ENCODE data around the gene SPDEF. TPM values are rescaled to one million over a fixed set of nuclear protein-coding genes. Genes with fewer than 3 reads are reported as not detected.
A peak's percentile ranks its signal among the peaks of the same experiment; 100 is the strongest.

Gene SPDEF
- not detected for polyA plus RNA-seq

- H3K9me3 Mint-ChIP-seq = no peaks in the 10 kb centered on the region
- H3K27ac Mint-ChIP-seq = peak within 1 kb of the TSS in 1 of 6 donors; percentile 61
- peak within 1 kb of the TSS in 1 of 5 donors; percentile 15 for H3K4me3 Mint-ChIP-seq
- peaks cover 4 to 5% of the 10 kb centered on the region in 2 donors for H3K4me1 Mint-ChIP-seq
- H3K36me3 Mint-ChIP-seq = no peaks in the 10 kb centered on the region
- DNase-seq = no peak
- H3K27me3 Mint-ChIP-seq (ENCODE audit: low read depth in 3 of 3) = peaks cover 3 to 12% (median 4%) of the 10 kb centered on the region in 3 donors
Measured at GRCh38 chr6:34556031-34556471, at the start of gene SPDEF. Gene SPDEF, minus strand, starts transcription at chr6:34556329. Its CDS starts 11,874 bp downstream, at chr6:34544455.

- Mint-ChIP-seq H3K4me3 (no peak overlapping the region), H3K36me3 (peaks cover 0 to 5% (median 3%) of the 10 kb centered on the region in 3 donors), H3K27ac (no peak overlapping the region)
Measured at GRCh38 chr6:34603707-34604106, 47.6 kb upstream of the SPDEF start.

GRCh38 chr6:34602318-34603111 lies 46.4 kb upstream of the SPDEF start:
- H3K9me3 Mint-ChIP-seq = no peaks in the 10 kb centered on the region
- peaks cover 36 to 71% of the 10 kb centered on the region in 2 donors for H3K4me1 Mint-ChIP-seq
- H3K27me3 Mint-ChIP-seq (ENCODE audit: low read depth in 3 of 3) = peaks cover 0 to 2% (median 0%) of the 10 kb centered on the region in 3 donors
- DNase-seq = no peak
- H3K4me3 Mint-ChIP-seq = no peak overlapping the region
- peaks cover 0 to 5% (median 3%) of the 10 kb centered on the region in 3 donors for H3K36me3 Mint-ChIP-seq
- H3K27ac Mint-ChIP-seq = no peak overlapping the region

More at GRCh38 chr6:34603707-34604106, 47.6 kb upstream of the SPDEF start:
- no peaks in the 10 kb centered on the region for H3K9me3 Mint-ChIP-seq
- no peak for DNase-seq
- peaks cover 0 to 2% (median 0%) of the 10 kb centered on the region in 3 donors for H3K27me3 Mint-ChIP-seq (ENCODE audit: low read depth in 3 of 3)
- peaks cover 24 to 65% of the 10 kb centered on the region in 2 donors for H3K4me1 Mint-ChIP-seq

- peak overlapping the region in 2 of 6 donors; percentile 25 to 43 for H3K27ac Mint-ChIP-seq
- H3K36me3 Mint-ChIP-seq = peaks cover 0 to 5% (median 3%) of the 10 kb centered on the region in 3 donors
- H3K4me3 Mint-ChIP-seq = no peak overlapping the region
- DNase-seq = no peak
- H3K27me3 Mint-ChIP-seq (ENCODE audit: low read depth in 3 of 3) = peaks cover 0 to 2% (median 0%) of the 10 kb centered on the region in 3 donors
- H3K4me1 Mint-ChIP-seq = peaks cover 44 to 72% of the 10 kb centered on the region in 2 donors
- H3K9me3 Mint-ChIP-seq = no peaks in the 10 kb centered on the region
Measured at GRCh38 chr6:34601706-34602105, 45.6 kb upstream of the SPDEF start.

- no peaks in the 10 kb centered on the region for H3K9me3 Mint-ChIP-seq
- H3K27me3 Mint-ChIP-seq (ENCODE audit: low read depth in 3 of 3) = peaks cover 0 to 2% (median 0%) of the 10 kb centered on the region in 3 donors
- H3K4me1 Mint-ChIP-seq = peaks cover 53 to 76% of the 10 kb centered on the region in 2 donors
- no peak overlapping the region for H3K4me3 Mint-ChIP-seq
- peak overlapping the region in 1 of 6 donors; percentile 29 for H3K27ac Mint-ChIP-seq
- H3K36me3 Mint-ChIP-seq = peaks cover 0 to 3% (median 0%) of the 10 kb centered on the region in 3 donors
- no peak for DNase-seq
Measured at GRCh38 chr6:34600796-34601195, 44.7 kb upstream of the SPDEF start.

GRCh38 chr6:34600101-34600500 lies 44.0 kb upstream of the SPDEF start:
- H3K4me1 Mint-ChIP-seq = peaks cover 57 to 83% of the 10 kb centered on the region in 2 donors
- no peaks in the 10 kb centered on the region for H3K27me3 Mint-ChIP-seq (ENCODE audit: low read depth in 3 of 3)
- H3K27ac Mint-ChIP-seq = peak overlapping the region in 5 of 6 donors; percentile 28 to 81 (median 68)
- H3K36me3 Mint-ChIP-seq = peaks cover 0 to 3% (median 0%) of the 10 kb centered on the region in 3 donors
- H3K9me3 Mint-ChIP-seq = no peaks in the 10 kb centered on the region
- no peak for DNase-seq
- no peak overlapping the region for H3K4me3 Mint-ChIP-seq

GRCh38 chr6:34598712-34599111 lies 42.6 kb upstream of the SPDEF start:
- DNase-seq = no peak
- Mint-ChIP-seq H3K27me3 (ENCODE audit: low read depth in 3 of 3) (no peaks in the 10 kb centered on the region), H3K36me3 (no peaks in the 10 kb centered on the region), H3K9me3 (no peaks in the 10 kb centered on the region), H3K4me1 (peaks cover 68 to 84% of the 10 kb centered on the region in 2 donors), H3K27ac (peak overlapping the region; percentile 75 to 87 (median 80)), H3K4me3 (peak overlapping the region in 2 of 5 donors; percentile 13 to 18)

- no peaks in the 10 kb centered on the region for H3K9me3 Mint-ChIP-seq
- peaks cover 73 to 90% of the 10 kb centered on the region in 2 donors for H3K4me1 Mint-ChIP-seq
- DNase-seq = peak; percentile 6 to 16 (median 15)
- H3K27ac Mint-ChIP-seq = peak overlapping the region; percentile 52 to 87 (median 78)
- no peaks in the 10 kb centered on the region for H3K36me3 Mint-ChIP-seq
- no peaks in the 10 kb centered on the region for H3K27me3 Mint-ChIP-seq (ENCODE audit: low read depth in 3 of 3)
- H3K4me3 Mint-ChIP-seq = peak overlapping the region; percentile 59 to 80 (median 67)
Measured at GRCh38 chr6:34597605-34598353, 41.6 kb upstream of the SPDEF start.

GRCh38 chr6:34596798-34597197 lies 40.7 kb upstream of the SPDEF start:
- Mint-ChIP-seq H3K9me3 (no peaks in the 10 kb centered on the region), H3K36me3 (no peaks in the 10 kb centered on the region), H3K4me1 (peaks cover 80 to 89% of the 10 kb centered on the region in 2 donors), H3K4me3 (peak overlapping the region; percentile 22 to 64 (median 43)), H3K27me3 (ENCODE audit: low read depth in 3 of 3) (no peaks in the 10 kb centered on the region), H3K27ac (peak overlapping the region; percentile 75 to 88 (median 80))
- DNase-seq = no peak

- Mint-ChIP-seq H3K9me3 (no peaks in the 10 kb centered on the region), H3K36me3 (peaks cover 0 to under 1% (median 0%) of the 10 kb centered on the region in 3 donors), H3K4me1 (peaks cover 83 to 88% of the 10 kb centered on the region in 2 donors), H3K27me3 (ENCODE audit: low read depth in 3 of 3) (no peaks in the 10 kb centered on the region), H3K27ac (peak overlapping the region in 5 of 6 donors; percentile 8 to 72 (median 63)), H3K4me3 (peak overlapping the region in 4 of 5 donors; percentile 1 to 31 (median 6))
- DNase-seq = no peak
Measured at GRCh38 chr6:34595332-34596184, 39.4 kb upstream of the SPDEF start.

GRCh38 chr6:34593701-34594100 lies 37.6 kb upstream of the SPDEF start:
- Mint-ChIP-seq H3K4me1 (peaks cover 73 to 83% of the 10 kb centered on the region in 2 donors), H3K27ac (peak overlapping the region in 5 of 6 donors; percentile 32 to 70 (median 48)), H3K36me3 (peaks cover 6 to 10% (median 6%) of the 10 kb centered on the region in 3 donors), H3K27me3 (ENCODE audit: low read depth in 3 of 3) (peaks cover 0 to 2% (median 0%) of the 10 kb centered on the region in 3 donors), H3K9me3 (no peaks in the 10 kb centered on the region), H3K4me3 (no peak overlapping the region)
- no peak for DNase-seq

- H3K4me1 Mint-ChIP-seq = peaks cover 60 to 70% of the 10 kb centered on the region in 2 donors
- H3K27ac Mint-ChIP-seq = peak overlapping the region in 1 of 6 donors; percentile 38
- H3K9me3 Mint-ChIP-seq = no peaks in the 10 kb centered on the region
- no peak overlapping the region for H3K4me3 Mint-ChIP-seq
- H3K36me3 Mint-ChIP-seq = peaks cover 6 to 10% (median 6%) of the 10 kb centered on the region in 3 donors
- DNase-seq = no peak
- H3K27me3 Mint-ChIP-seq (ENCODE audit: low read depth in 3 of 3) = peaks cover 0 to 2% (median 0%) of the 10 kb centered on the region in 3 donors
Measured at GRCh38 chr6:34592208-34592952, 36.3 kb upstream of the SPDEF start.

All from immature natural killer cell (primary cell).